ENCODE measurements around the gene FLT1.

DNA sequence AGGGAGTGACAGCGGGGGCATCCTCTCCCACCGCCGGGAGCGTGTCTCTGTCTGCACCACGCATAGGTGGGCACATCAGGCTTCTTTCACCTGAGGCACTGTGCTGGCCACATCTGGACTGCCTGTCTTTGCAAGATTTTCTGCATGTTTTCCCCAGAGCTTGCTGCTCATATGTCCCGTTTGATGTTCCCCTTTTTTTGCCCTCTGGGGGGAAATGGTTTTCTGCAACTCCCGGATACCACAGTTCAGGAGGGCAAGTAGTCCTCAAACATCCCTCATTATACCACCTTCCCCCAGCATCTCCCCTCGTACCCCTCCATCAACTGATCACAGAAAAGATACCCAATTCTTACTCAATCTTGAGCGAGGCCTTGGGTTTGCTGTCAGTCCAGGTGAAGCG, 188.6 kb downstream of the FLT1 start:
- TF ChIP-seq, protein P1, sequence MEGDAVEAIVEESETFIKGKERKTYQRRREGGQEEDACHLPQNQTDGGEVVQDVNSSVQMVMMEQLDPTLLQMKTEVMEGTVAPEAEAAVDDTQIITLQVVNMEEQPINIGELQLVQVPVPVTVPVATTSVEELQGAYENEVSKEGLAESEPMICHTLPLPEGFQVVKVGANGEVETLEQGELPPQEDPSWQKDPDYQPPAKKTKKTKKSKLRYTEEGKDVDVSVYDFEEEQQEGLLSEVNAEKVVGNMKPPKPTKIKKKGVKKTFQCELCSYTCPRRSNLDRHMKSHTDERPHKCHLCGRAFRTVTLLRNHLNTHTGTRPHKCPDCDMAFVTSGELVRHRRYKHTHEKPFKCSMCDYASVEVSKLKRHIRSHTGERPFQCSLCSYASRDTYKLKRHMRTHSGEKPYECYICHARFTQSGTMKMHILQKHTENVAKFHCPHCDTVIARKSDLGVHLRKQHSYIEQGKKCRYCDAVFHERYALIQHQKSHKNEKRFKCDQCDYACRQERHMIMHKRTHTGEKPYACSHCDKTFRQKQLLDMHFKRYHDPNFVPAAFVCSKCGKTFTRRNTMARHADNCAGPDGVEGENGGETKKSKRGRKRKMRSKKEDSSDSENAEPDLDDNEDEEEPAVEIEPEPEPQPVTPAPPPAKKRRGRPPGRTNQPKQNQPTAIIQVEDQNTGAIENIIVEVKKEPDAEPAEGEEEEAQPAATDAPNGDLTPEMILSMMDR (IDR thresholded peaks at IDR 0.05; ENCODE audit: low read length) = no peak
- TF ChIP-seq EZH2 (IDR thresholded peaks at IDR 0.05; ENCODE audit: borderline replicate concordance, low read length) = no peak

Measured in OCI-LY1 (cell line).